HFF-Myc (cell line): ENCODE data around the gene RNASE13.

Experiments used
- DNase-seq: peaks from one replicate; pipeline ENCODE4 v3.0.0-alpha.2; 2011; ENCODE audit warnings: low read depth; ENCODE audit errors: extremely low read depth
- H3K4me3 ChIP-seq: replicated peaks from 2 replicates; pipeline ENCODE4 v1.5.1; 2011; ENCODE audit warnings: low read depth, mild to moderate bottlenecking, control low read depth, low read length
- CTCF ChIP-seq: IDR thresholded peaks from 2 replicates; pipeline ENCODE4 v1.5.1; 2012; ENCODE audit warnings: mild to moderate bottlenecking, low read depth, low read length, control low read depth; ENCODE audit errors: missing control alignments

Gene RNASE13

GRCh38 chr14:21034707-21035106, at the start of gene RNASE13:
RNASE13 (minus strand) TSS chr14:21034807; CDS start chr14:21034288, 519 bp downstream.
- DNase-seq = no peak
- TF ChIP-seq CTCF = no peak
- no peak within 1 kb of the TSS for H3K4me3 ChIP-seq

GRCh38 chr14:21084396-21084795, 49.8 kb upstream of the RNASE13 start:
- DNase-seq = no peak
- TF ChIP-seq CTCF = no peak
- no peak overlapping the region for H3K4me3 ChIP-seq

- DNase-seq = no peak
- no peak overlapping the region for H3K4me3 ChIP-seq
- TF ChIP-seq CTCF = no peak
Measured at GRCh38 chr14:21083565-21084325, 49.1 kb upstream of the RNASE13 start.

GRCh38 chr14:21081521-21082142, 47.0 kb upstream of the RNASE13 start:
- TF ChIP-seq CTCF = no peak
- DNase-seq = no peak
- H3K4me3 ChIP-seq = no peak overlapping the region

- no peak for TF ChIP-seq CTCF
- no peak overlapping the region for H3K4me3 ChIP-seq
- no peak for DNase-seq
Measured at GRCh38 chr14:21078726-21079125, 44.1 kb upstream of the RNASE13 start.

GRCh38 chr14:21078287-21078686, 43.7 kb upstream of the RNASE13 start:
- no peak for DNase-seq
- TF ChIP-seq CTCF = no peak
- H3K4me3 ChIP-seq = no peak overlapping the region
